ENCODE data around the gene SH3PXD2A. TPM values are rescaled to one million over a fixed set of nuclear protein-coding genes. Genes with fewer than 3 reads are reported as not detected.

The SH3PXD2A gene
- total RNA-seq, 4 donors from 2014 or later = 55.7 to 71.8 (median 66.8) TPM

- TF ChIP-seq POLR2A (IDR thresholded peaks at IDR 0.05) (no peak), POLR2AphosphoS5 (IDR thresholded peaks at IDR 0.05) (no peak), CTCF (IDR thresholded peaks at IDR 0.05) (no peak), EP300 (IDR thresholded peaks at IDR 0.05) (no peak)
- no peak for DNase-seq (ENCODE audit: low spot score in 2 of 2)
- Histone ChIP-seq H3K4me1 (peaks cover 10% of the 10 kb centered on the region), H3K9me3 (no peaks in the 10 kb centered on the region), H3K4me3 (no peak overlapping the region), H3K36me3 (no peaks in the 10 kb centered on the region), H3K27ac (no peak overlapping the region), H3K27me3 (peaks cover 4% of the 10 kb centered on the region)
Measured at GRCh38 chr10:103581499-103581898, 273.9 kb downstream of the SH3PXD2A start.

- WGBS = 58% methylated on average over 7 of the region's 7 CpGs
- Histone ChIP-seq H3K4me1 (peaks cover 10% of the 10 kb centered on the region), H3K9me3 (no peaks in the 10 kb centered on the region), H3K36me3 (no peaks in the 10 kb centered on the region), H3K27me3 (peaks cover 4% of the 10 kb centered on the region), H3K4me3 (no peak overlapping the region), H3K27ac (no peak overlapping the region)
- DNase-seq (ENCODE audit: low spot score in 2 of 2) = no peak
- TF ChIP-seq POLR2A (IDR thresholded peaks at IDR 0.05) (no peak), CTCF (IDR thresholded peaks at IDR 0.05) (no peak), POLR2AphosphoS5 (IDR thresholded peaks at IDR 0.05) (no peak), EP300 (IDR thresholded peaks at IDR 0.05) (no peak)
Measured at GRCh38 chr10:103580430-103580829, 274.9 kb downstream of the SH3PXD2A start.

GRCh38 chr10:103580011-103580410 lies 275.4 kb downstream of the SH3PXD2A start:
- H3K4me1 ChIP-seq = peaks cover 10% of the 10 kb centered on the region
- H3K36me3 ChIP-seq = no peaks in the 10 kb centered on the region
- H3K27ac ChIP-seq = no peak overlapping the region
- H3K27me3 ChIP-seq = peaks cover 3% of the 10 kb centered on the region
- no peak overlapping the region for H3K4me3 ChIP-seq
- TF ChIP-seq CTCF (IDR thresholded peaks at IDR 0.05) (no peak), EP300 (IDR thresholded peaks at IDR 0.05) (no peak), POLR2A (IDR thresholded peaks at IDR 0.05) (no peak), POLR2AphosphoS5 (IDR thresholded peaks at IDR 0.05) (no peak)
- 70% methylated on average over 7 of the region's 7 CpGs for WGBS
- no peak for DNase-seq (ENCODE audit: low spot score in 2 of 2)
- H3K9me3 ChIP-seq = no peaks in the 10 kb centered on the region

GRCh38 chr10:103578782-103579382 lies 276.5 kb downstream of the SH3PXD2A start:
- no peak for DNase-seq (ENCODE audit: low spot score in 2 of 2)
- WGBS = 86% methylated on average over 11 of the region's 15 CpGs
- no peaks in the 10 kb centered on the region for H3K27me3 ChIP-seq

GRCh38 chr10:103576862-103577261 lies 278.5 kb downstream of the SH3PXD2A start:
- TF ChIP-seq CTCF (IDR thresholded peaks at IDR 0.05) = no peak
- no peak for TF ChIP-seq EP300 (IDR thresholded peaks at IDR 0.05)
- TF ChIP-seq POLR2A (IDR thresholded peaks at IDR 0.05) = no peak
- TF ChIP-seq POLR2AphosphoS5 (IDR thresholded peaks at IDR 0.05) = no peak
- Histone ChIP-seq H3K27me3 (no peaks in the 10 kb centered on the region), H3K9me3 (no peaks in the 10 kb centered on the region), H3K4me1 (no peaks in the 10 kb centered on the region), H3K27ac (no peak overlapping the region), H3K4me3 (no peak overlapping the region), H3K36me3 (no peaks in the 10 kb centered on the region)
- no peak for DNase-seq (ENCODE audit: low spot score in 2 of 2)
- WGBS = 42% methylated on average over 1 of the region's 2 CpGs

More at GRCh38 chr10:103578782-103579382, 276.5 kb downstream of the SH3PXD2A start:
- Histone ChIP-seq H3K36me3 (no peaks in the 10 kb centered on the region), H3K27ac (no peak overlapping the region), H3K9me3 (no peaks in the 10 kb centered on the region), H3K4me3 (no peak overlapping the region), H3K4me1 (peaks cover under 1% of the 10 kb centered on the region)
- TF ChIP-seq POLR2AphosphoS5 (IDR thresholded peaks at IDR 0.05) (no peak), POLR2A (IDR thresholded peaks at IDR 0.05) (no peak), CTCF (IDR thresholded peaks at IDR 0.05) (no peak)
